ENCODE results near the gene TMEM50A.
"Not testable (repeated sequence)": the region's sequence is repeated elsewhere in the genome, so short reads cannot be mapped to it uniquely, and the experiment has no call there.

The TMEM50A gene

GRCh38 chr1:25309486-25309885 is 28.6 kb upstream of the TMEM50A start:
- H3K4me1 ChIP-seq (ENCODE audit: control insufficient read depth, insufficient read depth, low read length); H3K36me3 ChIP-seq (ENCODE audit: control insufficient read depth in 2 of 2, insufficient read depth in 1 of 2, low read length in 2 of 2); POLR2A ChIA-PET; H3K4me3 ChIP-seq (ENCODE audit: low read depth, low read length); H3K9me3 ChIP-seq (ENCODE audit: control insufficient read depth, insufficient read depth, low read depth, low read length); CTCF ChIA-PET; H3K27ac ChIP-seq (ENCODE audit: extremely low read depth, low read depth, low read length): not testable (repeated sequence)

GRCh38 chr1:25312806-25313470 is 25.2 kb upstream of the TMEM50A start:
- CTCF ChIA-PET; H3K36me3 ChIP-seq (ENCODE audit: control insufficient read depth in 2 of 2, insufficient read depth in 1 of 2, low read length in 2 of 2); POLR2A ChIA-PET; H3K9me3 ChIP-seq (ENCODE audit: control insufficient read depth, insufficient read depth, low read depth, low read length); H3K4me1 ChIP-seq (ENCODE audit: control insufficient read depth, insufficient read depth, low read length); H3K27ac ChIP-seq (ENCODE audit: extremely low read depth, low read depth, low read length); H3K4me3 ChIP-seq (ENCODE audit: low read depth, low read length): not testable (repeated sequence)

GRCh38 chr1:25320314-25320938 is 17.7 kb upstream of the TMEM50A start:
- POLR2A ChIA-PET, result not testable (repeated sequence)

GRCh38 chr1:25322127-25322526 is 16.0 kb upstream of the TMEM50A start:
- H3K27ac ChIP-seq (ENCODE audit: extremely low read depth, low read depth, low read length); POLR2A ChIA-PET; CTCF ChIA-PET; H3K4me3 ChIP-seq (ENCODE audit: low read depth, low read length); H3K36me3 ChIP-seq (ENCODE audit: control insufficient read depth in 2 of 2, insufficient read depth in 1 of 2, low read length in 2 of 2); H3K4me1 ChIP-seq (ENCODE audit: control insufficient read depth, insufficient read depth, low read length); H3K9me3 ChIP-seq (ENCODE audit: control insufficient read depth, insufficient read depth, low read depth, low read length): not testable (repeated sequence)

More at GRCh38 chr1:25320314-25320938, 17.7 kb upstream of the TMEM50A start:
- H3K36me3 ChIP-seq (ENCODE audit: control insufficient read depth in 2 of 2, insufficient read depth in 1 of 2, low read length in 2 of 2); CTCF ChIA-PET; H3K4me1 ChIP-seq (ENCODE audit: control insufficient read depth, insufficient read depth, low read length); H3K4me3 ChIP-seq (ENCODE audit: low read depth, low read length); H3K9me3 ChIP-seq (ENCODE audit: control insufficient read depth, insufficient read depth, low read depth, low read length); H3K27ac ChIP-seq (ENCODE audit: extremely low read depth, low read depth, low read length): not testable (repeated sequence)

GRCh38 chr1:25324407-25324806 is 13.7 kb upstream of the TMEM50A start:
- CTCF ChIA-PET; H3K36me3 ChIP-seq (ENCODE audit: control insufficient read depth in 2 of 2, insufficient read depth in 1 of 2, low read length in 2 of 2); H3K4me3 ChIP-seq (ENCODE audit: low read depth, low read length); H3K4me1 ChIP-seq (ENCODE audit: control insufficient read depth, insufficient read depth, low read length); H3K9me3 ChIP-seq (ENCODE audit: control insufficient read depth, insufficient read depth, low read depth, low read length); POLR2A ChIA-PET; H3K27ac ChIP-seq (ENCODE audit: extremely low read depth, low read depth, low read length): not testable (repeated sequence)

GRCh38 chr1:25327864-25328790 is 10.0 kb upstream of the TMEM50A start:
- H3K36me3 ChIP-seq (ENCODE audit: control insufficient read depth in 2 of 2, insufficient read depth in 1 of 2, low read length in 2 of 2); CTCF ChIA-PET; POLR2A ChIA-PET; H3K4me3 ChIP-seq (ENCODE audit: low read depth, low read length); H3K27ac ChIP-seq (ENCODE audit: extremely low read depth, low read depth, low read length); H3K9me3 ChIP-seq (ENCODE audit: control insufficient read depth, insufficient read depth, low read depth, low read length); H3K4me1 ChIP-seq (ENCODE audit: control insufficient read depth, insufficient read depth, low read length): not testable (repeated sequence)

GRCh38 chr1:25328791-25329185 is 9.3 kb upstream of the TMEM50A start:
- H3K4me3 ChIP-seq (ENCODE audit: low read depth, low read length); CTCF ChIA-PET; POLR2A ChIA-PET; H3K4me1 ChIP-seq (ENCODE audit: control insufficient read depth, insufficient read depth, low read length); H3K9me3 ChIP-seq (ENCODE audit: control insufficient read depth, insufficient read depth, low read depth, low read length); H3K27ac ChIP-seq (ENCODE audit: extremely low read depth, low read depth, low read length); H3K36me3 ChIP-seq (ENCODE audit: control insufficient read depth in 2 of 2, insufficient read depth in 1 of 2, low read length in 2 of 2): not testable (repeated sequence)

- POLR2A ChIA-PET; CTCF ChIA-PET; H3K36me3 ChIP-seq (ENCODE audit: control insufficient read depth in 2 of 2, insufficient read depth in 1 of 2, low read length in 2 of 2): not testable (repeated sequence)
Measured at GRCh38 chr1:25329336-25329735, 8.8 kb upstream of the TMEM50A start.

GRCh38 chr1:25329950-25330349 is 8.2 kb upstream of the TMEM50A start:
- POLR2A ChIA-PET, CTCF ChIA-PET: not testable (repeated sequence)

More at GRCh38 chr1:25329336-25329735, 8.8 kb upstream of the TMEM50A start:
- not testable (repeated sequence) for H3K9me3 ChIP-seq (ENCODE audit: control insufficient read depth, insufficient read depth, low read depth, low read length); H3K4me1 ChIP-seq (ENCODE audit: control insufficient read depth, insufficient read depth, low read length); H3K27ac ChIP-seq (ENCODE audit: extremely low read depth, low read depth, low read length); H3K4me3 ChIP-seq (ENCODE audit: low read depth, low read length)

More at GRCh38 chr1:25329950-25330349, 8.2 kb upstream of the TMEM50A start:
- H3K4me1 ChIP-seq (ENCODE audit: control insufficient read depth, insufficient read depth, low read length); H3K36me3 ChIP-seq (ENCODE audit: control insufficient read depth in 2 of 2, insufficient read depth in 1 of 2, low read length in 2 of 2); H3K9me3 ChIP-seq (ENCODE audit: control insufficient read depth, insufficient read depth, low read depth, low read length); H3K27ac ChIP-seq (ENCODE audit: extremely low read depth, low read depth, low read length); H3K4me3 ChIP-seq (ENCODE audit: low read depth, low read length): not testable (repeated sequence)
